Memory B cell (primary cell): ENCODE data around the gene RCCD1.
"Not testable (repeated sequence)": the region's sequence is repeated elsewhere in the genome, so short reads cannot be mapped to it uniquely, and the experiment has no call there.

ENCODE experiments used
- ATAC-seq: fragments of 150-1000 bp; cut with Tn5 transposase; 2 replicates; pipeline ENCODE4 v1.10.0; 2021; ENCODE audit warnings: low read depth, mild to moderate bottlenecking, moderate library complexity
- DNase-seq, 2 donors: peaks; one replicate each; pipeline ENCODE4 v3.0.0; 2022; ENCODE audit warnings: low spot score in 2 of 2
- H3K27ac Mint-ChIP-seq: one replicate; pipeline ENCODE4 v1.8.0; 2022; ENCODE audit warnings: mild to moderate bottlenecking, moderate library complexity, mixed read lengths
- H3K27me3 Mint-ChIP-seq: one replicate; pipeline ENCODE4 v1.8.0; 2022; ENCODE audit warnings: mixed read lengths
- H3K36me3 Mint-ChIP-seq: one replicate; pipeline ENCODE4 v1.8.0; 2022; ENCODE audit warnings: mild to moderate bottlenecking, mixed read lengths
- H3K4me1 Mint-ChIP-seq: one replicate; pipeline ENCODE4 v1.8.0; 2022; ENCODE audit warnings: mixed read lengths
- H3K4me3 Mint-ChIP-seq: one replicate; pipeline ENCODE4 v1.8.0; 2022; ENCODE audit warnings: mild to moderate bottlenecking, moderate library complexity, mixed read lengths
- H3K9me3 Mint-ChIP-seq: one replicate; pipeline ENCODE4 v1.8.0; 2022; ENCODE audit warnings: mixed read lengths

Gene RCCD1

DNA sequence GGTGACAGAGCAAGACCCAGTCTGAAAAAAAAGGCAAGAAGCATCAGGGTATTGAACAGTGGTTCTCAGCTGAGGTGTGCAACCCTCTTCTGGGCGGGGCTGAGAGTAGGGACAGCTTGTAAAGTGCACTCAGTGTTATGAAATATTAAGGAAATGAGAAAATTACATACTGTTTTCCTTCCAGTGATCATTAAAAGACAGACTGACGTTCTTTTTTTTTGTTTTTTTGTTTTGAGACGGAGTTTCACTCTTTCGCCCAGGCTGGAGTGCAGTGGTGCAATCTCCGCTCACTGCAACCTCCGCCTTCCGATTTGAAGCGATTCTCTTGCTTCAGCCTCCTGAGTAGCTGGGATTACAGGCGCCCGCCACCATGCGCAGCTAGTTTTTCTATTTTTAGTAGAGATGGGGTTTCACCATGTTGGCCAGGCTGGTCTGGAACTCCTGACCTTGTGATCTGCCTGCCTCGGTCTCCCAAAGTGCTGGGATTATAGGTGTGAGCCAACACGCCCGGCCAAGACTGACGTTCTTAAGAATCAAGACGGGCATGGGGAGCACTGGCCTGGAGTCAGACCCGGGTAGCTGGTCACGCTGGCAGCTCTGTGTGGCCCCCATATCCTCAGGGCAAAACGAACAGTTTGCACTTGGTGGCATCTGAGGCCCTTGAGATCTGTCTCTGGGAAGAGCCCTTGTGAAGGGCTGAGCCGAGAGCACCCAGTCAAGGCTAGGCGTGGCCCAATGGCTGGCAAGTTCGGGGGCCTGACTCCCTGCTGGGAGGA lies 40.2 kb upstream of the RCCD1 start:
- ATAC-seq, result no peak
- Mint-ChIP-seq H3K27me3 (no peaks in the 10 kb centered on the region), H3K4me1 (no peaks in the 10 kb centered on the region), H3K27ac (no peak overlapping the region), H3K36me3 (peaks cover 31% of the 10 kb centered on the region), H3K9me3 (no peaks in the 10 kb centered on the region), H3K4me3 (no peak overlapping the region)
- DNase-seq, result no peak

DNA sequence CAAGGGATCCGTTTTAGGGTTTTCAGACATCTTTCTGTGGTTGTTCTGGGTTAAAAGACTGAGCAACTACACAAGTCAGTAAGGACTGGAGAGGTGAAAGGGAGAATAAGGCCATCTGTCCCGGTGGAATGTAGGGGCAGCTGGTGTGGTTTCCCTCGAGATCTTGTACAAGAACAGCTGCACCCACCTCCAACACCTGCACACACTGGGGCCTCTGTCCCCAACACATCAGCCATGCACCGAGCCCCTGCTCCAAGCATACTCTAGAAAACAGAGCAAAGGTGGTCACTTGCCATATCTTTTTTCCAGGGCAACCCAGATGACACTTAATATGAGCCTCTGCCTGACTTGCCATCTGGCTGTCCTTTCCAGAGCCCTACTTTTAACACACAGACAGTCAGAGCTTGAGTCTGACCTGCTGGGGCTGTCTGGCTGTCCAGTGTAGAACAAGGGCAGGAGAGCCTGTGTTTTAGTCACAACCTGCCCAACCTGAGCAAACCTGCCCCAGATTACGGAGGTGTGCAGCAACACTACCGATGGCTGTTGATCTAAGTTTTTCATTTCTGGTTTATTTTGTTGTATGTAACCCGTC lies 39.4 kb upstream of the RCCD1 start:
- H3K4me1 Mint-ChIP-seq, result no peaks in the 10 kb centered on the region
- peaks cover 29% of the 10 kb centered on the region for H3K36me3 Mint-ChIP-seq
- no peaks in the 10 kb centered on the region for H3K9me3 Mint-ChIP-seq
- ATAC-seq (no peak), DNase-seq (no peak)
- no peaks in the 10 kb centered on the region for H3K27me3 Mint-ChIP-seq
- H3K4me3 Mint-ChIP-seq, result peak overlapping the region; percentile 29
- no peak overlapping the region for H3K27ac Mint-ChIP-seq

DNA sequence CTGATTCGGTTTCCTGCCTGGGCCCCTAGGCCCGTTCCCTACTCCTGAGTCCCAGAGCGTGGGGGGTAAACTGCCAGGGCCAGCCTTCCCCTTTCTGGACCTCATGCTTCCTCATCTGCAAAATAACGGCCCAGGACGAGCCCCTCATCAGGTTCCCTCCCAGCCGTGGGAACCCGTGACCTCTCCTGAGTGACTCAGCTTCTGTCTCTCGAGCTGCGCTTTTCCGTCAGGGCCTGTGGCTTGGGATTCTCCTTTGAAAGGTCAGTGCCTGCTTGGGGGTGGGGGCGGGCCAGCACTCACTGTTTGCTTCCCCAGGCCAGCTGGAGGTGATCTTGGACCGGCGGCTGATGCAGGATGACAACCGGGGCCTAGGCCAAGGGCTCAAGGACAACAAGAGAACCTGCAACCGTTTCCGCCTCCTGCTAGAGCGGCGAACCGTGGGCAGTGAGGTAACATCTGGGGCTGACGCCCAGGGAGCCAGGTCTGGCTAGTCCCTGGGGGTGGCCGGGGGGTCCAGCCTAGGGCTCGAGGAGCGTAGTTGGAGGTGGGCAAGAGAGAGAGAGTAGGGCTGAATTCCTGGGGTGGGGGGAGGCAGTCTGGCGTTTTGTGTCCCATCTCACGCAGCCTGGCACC lies 38.8 kb upstream of the RCCD1 start:
- Mint-ChIP-seq H3K4me1 (no peaks in the 10 kb centered on the region), H3K27ac (no peak overlapping the region), H3K27me3 (no peaks in the 10 kb centered on the region), H3K4me3 (no peak overlapping the region), H3K9me3 (no peaks in the 10 kb centered on the region), H3K36me3 (peaks cover 28% of the 10 kb centered on the region)
- DNase-seq (no peak), ATAC-seq (no peak)

DNA sequence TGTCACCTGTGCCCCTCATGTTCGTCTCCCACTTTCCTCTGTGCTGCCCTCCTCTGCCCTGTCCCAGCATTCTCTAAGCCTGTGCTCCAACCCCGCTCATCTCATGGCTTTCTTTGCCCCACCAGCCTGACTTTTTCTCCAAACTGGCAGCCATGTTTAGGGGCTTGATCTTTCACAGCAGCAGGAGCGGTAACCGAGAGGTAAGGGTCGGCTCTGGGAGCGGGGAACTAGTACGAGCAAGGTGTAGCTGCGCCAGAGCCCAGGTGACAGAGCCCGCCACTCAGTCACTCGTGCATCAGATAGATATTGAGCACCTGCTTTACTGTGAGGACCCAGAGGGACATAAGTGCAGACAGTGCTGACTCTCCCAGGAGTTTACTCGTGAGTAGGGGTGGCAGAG lies 38.2 kb upstream of the RCCD1 start:
- ATAC-seq (no peak), DNase-seq (no peak)
- Mint-ChIP-seq H3K4me1 (no peaks in the 10 kb centered on the region), H3K27ac (no peak overlapping the region), H3K27me3 (no peaks in the 10 kb centered on the region), H3K9me3 (no peaks in the 10 kb centered on the region), H3K4me3 (no peak overlapping the region), H3K36me3 (peaks cover 30% of the 10 kb centered on the region)

DNA sequence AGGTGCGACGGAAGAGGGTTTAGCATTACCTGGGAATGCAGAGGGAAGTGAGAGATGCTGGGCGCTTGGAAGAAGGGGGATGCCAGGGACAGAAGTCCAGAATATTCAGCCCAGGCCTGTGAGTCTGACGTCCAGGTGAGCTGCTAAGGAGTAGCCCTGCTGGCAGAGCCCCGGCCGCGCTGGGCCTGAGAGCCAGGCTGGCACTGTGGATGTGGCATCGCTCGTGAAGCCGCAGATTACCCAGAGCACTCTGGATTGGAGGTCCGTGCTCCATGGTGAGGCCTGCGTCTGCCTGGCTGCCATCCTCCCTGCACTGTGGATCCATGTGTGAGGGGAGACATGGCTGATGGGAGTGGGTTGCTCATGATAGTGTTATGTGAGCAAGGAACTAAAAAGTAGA lies 37.1 kb upstream of the RCCD1 start:
- Mint-ChIP-seq H3K4me1 (no peaks in the 10 kb centered on the region), H3K27me3 (no peaks in the 10 kb centered on the region), H3K9me3 (no peaks in the 10 kb centered on the region), H3K27ac (no peak overlapping the region), H3K36me3 (peaks cover 30% of the 10 kb centered on the region), H3K4me3 (no peak overlapping the region)
- ATAC-seq, result no peak
- DNase-seq, result no peak

DNA sequence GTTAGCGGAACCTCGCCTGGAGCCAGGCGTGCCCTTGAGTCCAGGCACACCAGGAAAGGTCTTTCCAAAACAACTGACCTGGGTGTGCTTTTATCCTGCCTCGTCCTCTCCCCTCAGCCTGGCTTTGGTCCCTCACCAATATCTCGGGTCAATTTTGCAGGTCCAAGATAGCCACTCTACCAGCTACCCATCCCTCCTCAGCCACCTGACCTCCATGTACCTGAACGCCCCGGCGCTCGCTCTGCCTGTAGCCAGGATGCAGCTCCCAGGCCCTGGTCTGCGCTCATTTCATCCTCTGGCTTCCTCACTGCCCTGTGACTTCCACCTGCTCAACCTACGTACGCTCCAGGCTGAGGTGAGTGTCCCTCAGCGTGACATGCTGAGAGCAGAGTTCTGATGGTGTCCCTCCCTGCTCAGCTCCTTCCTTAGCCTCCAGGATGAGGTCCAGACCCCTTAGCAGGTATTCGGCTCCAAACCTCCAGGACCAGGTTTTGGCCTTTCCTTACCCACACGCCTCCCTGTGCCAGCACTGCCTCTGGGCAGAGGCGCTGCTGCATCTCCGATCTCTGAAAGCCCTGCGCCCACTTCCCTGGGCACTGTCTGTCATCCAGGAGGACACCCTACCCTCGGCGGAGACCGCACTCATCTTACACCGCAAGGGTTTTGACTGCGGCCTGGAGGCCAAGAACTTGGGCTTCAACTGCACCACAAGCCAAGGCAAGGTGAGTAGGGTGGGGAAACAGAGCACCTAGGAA lies 36.5 kb upstream of the RCCD1 start:
- no peaks in the 10 kb centered on the region for H3K4me1 Mint-ChIP-seq
- no peak overlapping the region for H3K4me3 Mint-ChIP-seq
- no peaks in the 10 kb centered on the region for H3K9me3 Mint-ChIP-seq
- H3K27ac Mint-ChIP-seq, result no peak overlapping the region
- DNase-seq (no peak), ATAC-seq (no peak)
- H3K27me3 Mint-ChIP-seq, result no peaks in the 10 kb centered on the region
- H3K36me3 Mint-ChIP-seq, result peaks cover 30% of the 10 kb centered on the region

DNA sequence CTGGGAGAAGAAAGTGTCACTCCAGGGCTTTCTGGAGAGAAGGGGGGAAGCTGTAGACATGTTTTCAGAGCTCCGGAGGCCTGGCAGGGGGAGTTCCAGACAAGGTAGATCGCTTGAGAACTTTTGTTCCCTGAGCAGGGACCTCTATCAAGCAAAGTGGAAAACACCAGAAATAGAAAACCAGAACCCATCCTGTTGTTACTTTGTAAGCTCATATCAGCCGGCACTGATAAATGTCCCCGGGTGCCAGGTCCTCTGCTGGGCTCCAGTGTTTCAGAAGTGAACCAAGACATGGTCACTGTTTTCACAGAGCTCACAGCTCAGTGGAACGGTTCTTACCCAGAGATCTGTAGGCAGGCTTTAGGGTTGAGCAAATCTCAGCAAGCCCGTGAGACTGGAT lies 35.8 kb upstream of the RCCD1 start:
- no peak for ATAC-seq
- no peak for DNase-seq
- no peaks in the 10 kb centered on the region for H3K4me1 Mint-ChIP-seq
- no peak overlapping the region for H3K27ac Mint-ChIP-seq
- H3K36me3 Mint-ChIP-seq, result peaks cover 27% of the 10 kb centered on the region
- H3K9me3 Mint-ChIP-seq, result no peaks in the 10 kb centered on the region
- no peaks in the 10 kb centered on the region for H3K27me3 Mint-ChIP-seq
- no peak overlapping the region for H3K4me3 Mint-ChIP-seq

DNA sequence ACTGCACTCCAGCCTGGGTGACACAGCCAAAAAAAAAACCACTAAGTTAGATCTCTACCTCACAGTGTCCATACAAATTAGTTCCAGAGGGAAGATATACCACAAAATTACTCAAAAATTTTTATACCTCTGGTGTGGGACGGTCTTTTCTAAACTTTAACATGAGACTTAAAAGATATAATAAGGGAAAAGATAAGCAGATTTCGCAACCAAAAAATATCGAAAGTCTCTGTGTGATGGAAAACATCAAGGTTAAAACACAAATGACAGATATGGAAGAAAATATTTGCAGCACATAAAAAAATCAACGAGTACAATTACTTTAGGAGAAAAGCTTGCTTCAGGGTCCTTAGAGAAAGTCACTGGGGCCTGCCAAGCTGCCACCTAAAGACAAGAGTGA lies 32.8 kb upstream of the RCCD1 start:
- no peak for ATAC-seq

DNA sequence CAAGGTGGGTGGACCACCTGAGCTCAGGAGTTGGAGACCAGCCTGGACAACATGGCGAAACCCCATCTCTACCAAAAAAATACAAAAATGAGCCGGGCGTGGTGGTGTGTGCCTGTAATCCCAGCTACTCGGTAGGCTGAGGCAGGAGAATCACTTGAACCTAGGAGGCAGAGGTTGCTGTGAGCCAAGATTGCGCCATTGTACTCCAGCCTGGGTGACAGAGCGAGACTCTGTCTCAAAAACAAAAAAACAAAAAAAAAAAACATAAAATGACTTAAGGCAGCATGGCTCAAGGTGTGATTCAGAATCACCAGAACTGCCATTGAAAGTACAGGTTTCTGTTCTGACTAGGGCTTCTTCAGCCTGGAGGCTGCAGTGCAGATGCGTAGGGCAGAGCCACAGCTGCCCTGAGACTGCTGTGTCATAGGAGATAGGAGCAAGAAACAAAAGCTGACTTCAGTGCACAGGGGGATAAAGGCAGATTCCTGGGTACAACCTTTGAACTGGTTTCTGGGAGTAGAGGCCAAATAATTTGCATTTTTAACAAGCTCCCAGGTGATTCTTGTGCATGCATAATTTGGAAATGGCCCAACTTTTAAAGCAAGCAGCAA lies 31.9 kb upstream of the RCCD1 start:
- not testable (repeated sequence) for H3K4me3 Mint-ChIP-seq, H3K27ac Mint-ChIP-seq, H3K27me3 Mint-ChIP-seq, H3K9me3 Mint-ChIP-seq, DNase-seq, H3K4me1 Mint-ChIP-seq, ATAC-seq
- peaks cover 20% of the 10 kb centered on the region for H3K36me3 Mint-ChIP-seq

More for the DNA sequence above, 32.8 kb upstream of the RCCD1 start:
- Mint-ChIP-seq H3K27ac (no peak overlapping the region), H3K4me3 (no peak overlapping the region), H3K36me3 (peaks cover 24% of the 10 kb centered on the region), H3K9me3 (no peaks in the 10 kb centered on the region), H3K4me1 (no peaks in the 10 kb centered on the region), H3K27me3 (no peaks in the 10 kb centered on the region)
- DNase-seq, result no peak

DNA sequence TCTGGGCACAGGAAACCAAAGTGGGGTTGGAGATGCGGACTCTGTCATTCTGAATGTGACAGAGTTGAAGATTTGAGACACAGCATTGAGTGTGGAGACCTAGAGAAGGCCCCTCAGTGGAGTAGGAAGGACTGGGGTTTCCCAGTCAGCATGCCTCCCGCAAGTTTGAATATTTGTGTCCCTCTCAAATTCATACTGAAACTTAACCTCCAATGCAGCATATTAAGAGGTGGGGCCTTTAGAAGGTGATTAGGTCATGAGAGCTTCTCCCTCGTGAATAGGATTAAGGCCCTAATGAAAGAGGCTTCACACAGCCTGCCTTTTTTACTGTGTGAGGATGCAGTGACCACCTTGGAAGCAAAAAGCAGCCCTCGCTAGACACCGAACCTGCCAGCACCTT lies 30.3 kb upstream of the RCCD1 start:
- Mint-ChIP-seq H3K4me3 (no peak overlapping the region), H3K27ac (peak overlapping the region; percentile 20), H3K4me1 (peaks cover 3% of the 10 kb centered on the region), H3K36me3 (peaks cover 12% of the 10 kb centered on the region), H3K27me3 (no peaks in the 10 kb centered on the region), H3K9me3 (no peaks in the 10 kb centered on the region)
- ATAC-seq (no peak), DNase-seq (no peak)

DNA sequence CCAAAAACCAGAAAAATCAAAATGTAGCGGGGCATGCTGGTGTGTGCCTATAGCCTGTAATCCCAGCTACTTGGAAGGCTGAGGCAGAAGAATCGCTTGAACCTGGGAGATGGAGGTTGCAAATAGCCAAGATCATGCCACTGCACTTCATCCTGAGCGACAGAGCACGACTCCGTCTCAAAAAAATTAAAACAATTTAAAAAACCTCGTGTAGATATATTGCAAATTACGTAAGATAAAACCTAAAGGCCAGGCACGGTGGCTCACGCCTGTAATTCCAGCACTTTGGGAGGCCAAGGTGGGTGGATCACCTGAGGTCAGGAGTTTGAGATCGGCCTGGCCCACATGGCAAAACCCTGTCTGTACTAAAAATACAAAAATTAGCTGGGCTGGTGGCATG lies 27.9 kb upstream of the RCCD1 start:
- H3K4me1 Mint-ChIP-seq, result peaks cover 14% of the 10 kb centered on the region
- not testable (repeated sequence) for H3K27ac Mint-ChIP-seq, DNase-seq, H3K36me3 Mint-ChIP-seq, H3K27me3 Mint-ChIP-seq, ATAC-seq, H3K9me3 Mint-ChIP-seq, H3K4me3 Mint-ChIP-seq

DNA sequence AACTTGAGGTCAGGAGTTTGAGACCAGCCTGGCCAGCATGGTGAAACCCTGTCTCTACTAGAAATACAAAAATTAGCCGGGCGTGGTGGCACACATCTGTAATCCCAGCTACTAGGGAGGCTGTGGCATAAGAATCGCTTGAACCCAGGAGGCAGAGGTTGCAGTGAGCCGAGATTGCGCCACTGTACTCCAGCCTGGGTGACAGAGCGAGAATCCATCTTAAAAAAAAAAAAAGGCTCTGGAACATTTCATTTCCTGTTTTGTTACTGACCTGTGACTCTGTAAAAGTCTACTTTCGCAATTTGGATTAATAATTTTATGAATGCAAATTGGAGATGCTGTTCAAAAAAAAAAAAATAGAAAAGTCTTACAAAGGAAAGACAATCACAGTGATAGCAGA lies 26.6 kb upstream of the RCCD1 start:
- H3K4me1 Mint-ChIP-seq, result peaks cover 18% of the 10 kb centered on the region

DNA sequence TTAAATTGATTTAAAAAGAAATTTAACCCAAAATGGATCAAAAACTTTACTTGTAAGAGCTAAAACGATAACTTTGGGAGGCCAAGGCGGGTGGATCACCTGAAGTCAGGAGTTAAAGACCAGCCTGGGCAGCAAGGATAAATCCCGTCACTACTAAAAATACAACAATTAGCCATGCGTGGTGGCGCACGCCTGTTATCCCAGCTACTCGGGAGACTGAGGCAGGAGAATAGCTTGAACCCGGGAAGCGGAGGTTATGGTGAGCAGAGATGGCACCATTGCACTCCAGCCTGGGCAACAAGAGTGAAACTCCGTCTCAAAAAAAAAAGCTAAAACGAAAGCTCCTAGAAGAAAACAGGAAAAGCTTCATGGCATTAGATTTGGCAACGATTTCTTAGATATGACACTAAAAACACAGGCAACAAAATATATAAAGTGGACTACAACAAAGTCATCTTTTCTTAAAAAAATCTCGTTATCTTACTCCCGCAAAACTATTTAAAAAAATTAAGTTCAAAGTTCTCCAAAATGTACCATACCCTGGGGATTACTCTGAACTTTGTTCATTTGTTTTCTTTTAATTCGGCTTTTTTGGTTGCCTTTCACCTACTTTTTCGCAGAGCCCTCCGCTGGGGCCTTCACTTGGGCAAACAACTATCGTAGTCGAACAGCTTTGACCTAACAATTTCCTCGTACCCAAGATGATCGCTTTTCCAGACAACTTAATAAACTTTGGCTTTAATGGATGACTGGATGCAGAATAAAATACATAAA lies 25.3 kb upstream of the RCCD1 start:
- H3K27me3 Mint-ChIP-seq, result no peaks in the 10 kb centered on the region
- peak overlapping the region; percentile 99 for H3K4me3 Mint-ChIP-seq
- peaks cover 22% of the 10 kb centered on the region for H3K4me1 Mint-ChIP-seq
- no peaks in the 10 kb centered on the region for H3K9me3 Mint-ChIP-seq
- no peak for DNase-seq
- ATAC-seq, result no peak
- H3K27ac Mint-ChIP-seq, result peak overlapping the region; percentile 95
- no peaks in the 10 kb centered on the region for H3K36me3 Mint-ChIP-seq

More for the DNA sequence above, 26.6 kb upstream of the RCCD1 start:
- H3K9me3 Mint-ChIP-seq, ATAC-seq, H3K27ac Mint-ChIP-seq, H3K27me3 Mint-ChIP-seq, DNase-seq, H3K36me3 Mint-ChIP-seq: not testable (repeated sequence)
- peak overlapping the region; percentile 39 for H3K4me3 Mint-ChIP-seq
